ENCODE measurements around the gene MIPOL1.

DNA sequence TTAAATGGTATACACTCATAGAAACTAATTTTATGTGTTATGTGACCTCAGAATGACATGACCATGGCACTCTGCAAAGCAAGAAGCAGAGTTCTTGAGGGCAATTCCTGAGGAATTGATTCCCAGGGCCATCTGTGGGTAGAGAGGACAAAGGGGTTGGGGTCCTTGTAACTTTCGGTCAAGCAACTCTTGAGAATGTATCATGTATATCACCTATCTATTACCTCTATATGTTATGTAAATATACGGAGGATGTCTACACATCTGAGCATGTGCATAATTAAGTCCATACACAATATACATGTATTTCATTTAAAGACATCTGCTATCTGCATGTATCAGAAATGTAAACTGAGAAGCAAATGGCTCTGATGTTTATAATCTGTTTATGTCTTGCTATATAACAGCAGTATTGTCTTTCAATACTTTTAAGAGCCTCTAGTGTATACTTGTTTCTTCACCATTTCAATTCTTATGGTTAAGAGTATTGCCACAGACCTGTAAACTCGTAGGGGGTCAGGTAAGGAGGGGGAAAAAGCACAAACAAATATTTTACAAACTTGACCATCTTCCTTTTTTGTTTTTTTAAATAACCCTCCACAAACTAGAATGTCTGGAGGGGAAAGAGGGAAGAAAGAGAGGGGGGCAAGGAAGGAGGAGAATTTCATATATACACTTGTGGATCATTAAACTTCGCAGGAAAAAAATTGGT is 392.8 kb downstream of the MIPOL1 start:
- TF ChIP-seq, protein P1, sequence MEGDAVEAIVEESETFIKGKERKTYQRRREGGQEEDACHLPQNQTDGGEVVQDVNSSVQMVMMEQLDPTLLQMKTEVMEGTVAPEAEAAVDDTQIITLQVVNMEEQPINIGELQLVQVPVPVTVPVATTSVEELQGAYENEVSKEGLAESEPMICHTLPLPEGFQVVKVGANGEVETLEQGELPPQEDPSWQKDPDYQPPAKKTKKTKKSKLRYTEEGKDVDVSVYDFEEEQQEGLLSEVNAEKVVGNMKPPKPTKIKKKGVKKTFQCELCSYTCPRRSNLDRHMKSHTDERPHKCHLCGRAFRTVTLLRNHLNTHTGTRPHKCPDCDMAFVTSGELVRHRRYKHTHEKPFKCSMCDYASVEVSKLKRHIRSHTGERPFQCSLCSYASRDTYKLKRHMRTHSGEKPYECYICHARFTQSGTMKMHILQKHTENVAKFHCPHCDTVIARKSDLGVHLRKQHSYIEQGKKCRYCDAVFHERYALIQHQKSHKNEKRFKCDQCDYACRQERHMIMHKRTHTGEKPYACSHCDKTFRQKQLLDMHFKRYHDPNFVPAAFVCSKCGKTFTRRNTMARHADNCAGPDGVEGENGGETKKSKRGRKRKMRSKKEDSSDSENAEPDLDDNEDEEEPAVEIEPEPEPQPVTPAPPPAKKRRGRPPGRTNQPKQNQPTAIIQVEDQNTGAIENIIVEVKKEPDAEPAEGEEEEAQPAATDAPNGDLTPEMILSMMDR (IDR thresholded peaks at IDR 0.05) = no peak
- TF ChIP-seq POLR2A (IDR thresholded peaks at IDR 0.05) = no peak
